ENCODE measurements around the gene LMTK2.

- TF ChIP-seq YY1 (IDR thresholded peaks at IDR 0.05; ENCODE audit: insufficient read depth, insufficient read length), result no peak
- no peak for TF ChIP-seq SUZ12 (IDR thresholded peaks at IDR 0.05; ENCODE audit: extremely low read depth, insufficient read depth, insufficient read length)
- no peak for TF ChIP-seq ZNF274 (IDR thresholded peaks at IDR 0.05; ENCODE audit: low read depth, low read length)
Observed at GRCh38 chr7:98232799-98233198, 126.1 kb downstream of the LMTK2 start.
